MM.1S (cell line): Measurements from ENCODE around the gene BMPR1A.

Source experiments
- DNase-seq: peaks from one replicate; pipeline ENCODE4 v3.0.0-alpha.2; 2015
- H2AFZ ChIP-seq: fragments of 300-600 bp; sonication (generic); 2 replicates; pipeline ENCODE4 v1.6.0; 2016; ENCODE audit warnings: antibody characterized with exemption, low read length
- H3F3A ChIP-seq: fragments of 300-600 bp; sonication (generic); 2 replicates; pipeline ENCODE4 v1.6.1; 2016; ENCODE audit warnings: mild to moderate bottlenecking, antibody characterized with exemption, low read length, moderate library complexity, mixed read lengths; ENCODE audit not compliant: insufficient read depth
- H3K27ac ChIP-seq: fragments of 300-600 bp; sonication (generic); 2 replicates; pipeline ENCODE4 v1.5.1; 2016; ENCODE audit warnings: mild to moderate bottlenecking, low read length
- H3K27me3 ChIP-seq: fragments of 300-600 bp; sonication (generic); replicated peaks from 2 replicates; pipeline ENCODE4 v1.6.0; 2016; ENCODE audit warnings: low read length; ENCODE audit not compliant: insufficient read depth
- H3K36me3 ChIP-seq: fragments of 300-600 bp; sonication (generic); replicated peaks from 2 replicates; pipeline ENCODE4 v1.6.1; 2016; ENCODE audit warnings: mild to moderate bottlenecking, low read length, mixed read lengths; ENCODE audit not compliant: insufficient read depth
- H3K4me1 ChIP-seq: fragments of 300-600 bp; sonication (generic); 2 replicates; pipeline ENCODE4 v1.6.1; 2016; ENCODE audit warnings: low read length, mixed read lengths
- H3K4me2 ChIP-seq: fragments of 300-600 bp; sonication (generic); 2 replicates; pipeline ENCODE4 v1.6.0; 2016; ENCODE audit warnings: low read depth, low read length
- H3K4me3 ChIP-seq: fragments of 300-600 bp; sonication (generic); 2 replicates; pipeline ENCODE4 v1.5.1; 2016; ENCODE audit warnings: low read length, mixed read lengths
- H3K79me2 ChIP-seq: fragments of 300-600 bp; sonication (generic); 2 replicates; pipeline ENCODE4 v1.6.1; 2016; ENCODE audit warnings: mixed run types, low read length, mixed read lengths
- H3K9ac ChIP-seq: fragments of 300-600 bp; sonication (generic); 2 replicates; pipeline ENCODE4 v1.6.1; 2016; ENCODE audit warnings: low read length, mixed read lengths
- H3K9me2 ChIP-seq: fragments of 300-600 bp; sonication (generic); replicated peaks from 2 replicates; pipeline ENCODE4 v1.6.1; 2016; ENCODE audit warnings: mild to moderate bottlenecking, low read length, mixed read lengths; ENCODE audit not compliant: insufficient read depth
- H3K9me3 ChIP-seq: fragments of 300-600 bp; sonication (generic); replicated peaks from 2 replicates; pipeline ENCODE4 v1.6.1; 2016; ENCODE audit warnings: mild to moderate bottlenecking, low read length, mixed read lengths; ENCODE audit not compliant: insufficient read depth
- H4K20me1 ChIP-seq: fragments of 300-600 bp; sonication (generic); 2 replicates; pipeline ENCODE4 v1.6.1; 2016; ENCODE audit warnings: mild to moderate bottlenecking, low read length, moderate library complexity, mixed read lengths; ENCODE audit not compliant: insufficient read depth
- EZH2 ChIP-seq: fragments of 300-600 bp; sonication (generic); optimal IDR thresholded peaks from 2 replicates; pipeline ENCODE3; 2017; ENCODE audit warnings: low read depth, mild to moderate bottlenecking, antibody characterized with exemption, low read length, mixed read lengths
- EZH2phosphoT487 ChIP-seq: fragments of 300-600 bp; sonication (generic); IDR thresholded peaks from 2 replicates; pipeline ENCODE4 v1.6.1; 2018; ENCODE audit warnings: antibody characterized with exemption, low read length
- TF ChIP-seq, protein P1 (sequence below): fragments of 300-600 bp; sonication (generic); IDR thresholded peaks from 2 replicates; pipeline ENCODE4 v1.5.1; 2016; ENCODE audit warnings: antibody characterized with exemption, low read length, mixed read lengths

BMPR1A gene

DNA sequence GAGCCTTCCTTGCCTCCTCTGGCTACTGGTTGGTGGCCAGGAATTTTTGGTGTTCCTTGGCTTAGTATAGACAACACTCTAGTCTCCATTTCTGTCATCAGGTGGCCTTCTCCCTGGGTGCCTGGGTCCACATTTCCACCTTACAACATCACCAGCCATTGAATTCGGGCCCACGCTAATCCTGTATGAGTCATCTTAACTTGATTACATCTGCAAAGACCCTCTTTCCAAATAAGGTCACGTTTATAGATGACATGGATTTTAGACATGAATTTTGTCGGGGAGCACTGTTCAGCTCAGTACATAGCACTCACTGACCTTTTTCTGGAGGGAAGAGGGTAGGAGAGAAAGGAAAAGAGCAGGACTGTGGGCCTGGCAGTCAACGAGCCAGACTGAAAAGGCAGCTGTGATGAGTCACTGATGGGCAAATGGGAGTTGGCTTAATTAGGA, 161.6 kb downstream of the BMPR1A start:
- H3K36me3 ChIP-seq: no peaks in the 10 kb centered on the region
- TF ChIP-seq, protein P1, sequence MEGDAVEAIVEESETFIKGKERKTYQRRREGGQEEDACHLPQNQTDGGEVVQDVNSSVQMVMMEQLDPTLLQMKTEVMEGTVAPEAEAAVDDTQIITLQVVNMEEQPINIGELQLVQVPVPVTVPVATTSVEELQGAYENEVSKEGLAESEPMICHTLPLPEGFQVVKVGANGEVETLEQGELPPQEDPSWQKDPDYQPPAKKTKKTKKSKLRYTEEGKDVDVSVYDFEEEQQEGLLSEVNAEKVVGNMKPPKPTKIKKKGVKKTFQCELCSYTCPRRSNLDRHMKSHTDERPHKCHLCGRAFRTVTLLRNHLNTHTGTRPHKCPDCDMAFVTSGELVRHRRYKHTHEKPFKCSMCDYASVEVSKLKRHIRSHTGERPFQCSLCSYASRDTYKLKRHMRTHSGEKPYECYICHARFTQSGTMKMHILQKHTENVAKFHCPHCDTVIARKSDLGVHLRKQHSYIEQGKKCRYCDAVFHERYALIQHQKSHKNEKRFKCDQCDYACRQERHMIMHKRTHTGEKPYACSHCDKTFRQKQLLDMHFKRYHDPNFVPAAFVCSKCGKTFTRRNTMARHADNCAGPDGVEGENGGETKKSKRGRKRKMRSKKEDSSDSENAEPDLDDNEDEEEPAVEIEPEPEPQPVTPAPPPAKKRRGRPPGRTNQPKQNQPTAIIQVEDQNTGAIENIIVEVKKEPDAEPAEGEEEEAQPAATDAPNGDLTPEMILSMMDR: no peak
- TF ChIP-seq EZH2 (no peak), EZH2phosphoT487 (no peak)
- H3K27ac ChIP-seq: no peak overlapping the region

DNA sequence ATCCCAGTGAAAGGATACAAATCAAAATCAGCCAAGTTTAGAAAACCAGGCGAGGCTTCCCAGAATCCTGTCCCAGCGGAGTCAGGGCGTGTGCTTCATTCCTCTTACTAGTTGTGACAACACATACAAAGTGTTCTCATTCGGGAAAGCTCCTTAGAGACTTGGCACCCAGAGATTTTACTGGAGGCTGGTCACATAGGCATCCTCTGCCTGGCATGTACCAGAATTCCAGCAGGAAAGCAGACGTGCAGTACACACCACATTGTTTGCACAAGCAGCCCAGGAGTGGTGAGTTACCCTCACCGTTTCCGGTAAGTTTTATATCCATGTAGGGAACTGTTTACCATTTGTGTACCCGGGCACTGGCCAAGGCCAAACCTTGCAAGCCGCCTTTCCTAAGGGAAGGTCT, 166.1 kb downstream of the BMPR1A start:
- H3K27me3 ChIP-seq: no peaks in the 10 kb centered on the region
- H3K4me3 ChIP-seq: no peak overlapping the region
- no peaks in the 10 kb centered on the region for H3K9me2 ChIP-seq
- no peak overlapping the region for H3K9ac ChIP-seq
- no peaks in the 10 kb centered on the region for H3K36me3 ChIP-seq
- H3F3A ChIP-seq: no peaks in the 10 kb centered on the region
- H3K4me2 ChIP-seq: no peak overlapping the region
- H3K9me3 ChIP-seq: no peaks in the 10 kb centered on the region
- no peak overlapping the region for H2AFZ ChIP-seq
- no peak overlapping the region for H3K27ac ChIP-seq
- DNase-seq: no peak
- TF ChIP-seq EZH2phosphoT487: no peak
- TF ChIP-seq EZH2: no peak
- TF ChIP-seq, protein P1: no peak
- H3K4me1 ChIP-seq: no peaks in the 10 kb centered on the region
- no peaks in the 10 kb centered on the region for H3K79me2 ChIP-seq
- no peaks in the 10 kb centered on the region for H4K20me1 ChIP-seq

More for the DNA sequence above, 161.6 kb downstream of the BMPR1A start:
- H3K4me1 ChIP-seq: no peaks in the 10 kb centered on the region
- H3K27me3 ChIP-seq: no peaks in the 10 kb centered on the region
- H3F3A ChIP-seq: no peaks in the 10 kb centered on the region
- DNase-seq: no peak
- H3K9me2 ChIP-seq: no peaks in the 10 kb centered on the region
- no peaks in the 10 kb centered on the region for H3K79me2 ChIP-seq
- H3K9ac ChIP-seq: no peak overlapping the region
- no peaks in the 10 kb centered on the region for H4K20me1 ChIP-seq
- no peak overlapping the region for H2AFZ ChIP-seq
- H3K4me2 ChIP-seq: no peak overlapping the region
- no peaks in the 10 kb centered on the region for H3K9me3 ChIP-seq
- H3K4me3 ChIP-seq: no peak overlapping the region

DNA sequence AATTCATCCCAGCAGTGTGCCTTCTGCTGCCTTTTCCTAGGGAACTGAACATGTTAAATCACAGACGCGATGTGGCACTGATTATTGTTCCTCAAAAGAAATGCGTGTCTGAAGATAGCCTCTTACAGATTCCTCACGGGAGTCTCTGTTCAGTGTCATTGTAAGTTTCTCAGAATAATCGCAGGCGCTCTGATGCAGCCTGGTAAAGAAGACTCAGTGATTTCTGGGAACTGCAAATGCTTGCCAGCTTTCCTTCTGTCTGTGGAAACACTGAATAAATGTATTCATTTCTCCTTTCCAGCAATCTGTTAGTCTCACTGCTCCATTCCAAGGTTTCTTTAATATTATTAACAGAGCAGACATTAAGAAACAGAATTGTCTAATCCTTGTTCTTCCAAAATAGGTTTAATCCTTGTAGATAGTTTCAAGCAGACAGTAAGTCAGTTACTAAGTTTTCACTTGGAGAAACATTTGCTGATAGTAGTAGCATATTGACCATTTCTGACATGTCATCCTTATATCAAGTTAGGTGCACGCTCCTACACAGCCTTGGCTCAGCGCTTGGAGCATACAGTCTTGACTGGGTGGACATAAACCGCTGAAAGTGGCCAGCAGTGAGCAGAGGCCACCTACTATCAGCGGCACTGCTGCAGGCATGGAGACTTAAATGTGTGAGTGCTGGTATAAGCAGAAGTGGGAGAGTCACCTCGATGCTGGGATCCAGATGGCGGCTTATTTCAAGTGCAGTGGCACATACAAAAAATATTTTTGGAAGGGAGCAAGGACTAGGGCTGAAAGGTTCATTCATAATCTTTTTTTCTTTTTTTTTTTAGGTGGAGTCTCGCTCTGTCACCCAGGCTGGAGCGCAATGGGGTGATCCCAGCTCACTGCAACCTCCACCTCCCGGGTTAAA, 173.3 kb downstream of the BMPR1A start:
- TF ChIP-seq EZH2 (no peak), EZH2phosphoT487 (no peak)
- TF ChIP-seq, protein P1: no peak
- H3K9me3 ChIP-seq: no peaks in the 10 kb centered on the region
- no peaks in the 10 kb centered on the region for H3K79me2 ChIP-seq
- no peak overlapping the region for H3K9ac ChIP-seq
- no peak for DNase-seq
- H3K4me2 ChIP-seq: no peak overlapping the region
- H2AFZ ChIP-seq: no peak overlapping the region
- H3K36me3 ChIP-seq: no peaks in the 10 kb centered on the region
- H3F3A ChIP-seq: no peaks in the 10 kb centered on the region
- H4K20me1 ChIP-seq: no peaks in the 10 kb centered on the region
- no peak overlapping the region for H3K27ac ChIP-seq
- H3K4me1 ChIP-seq: no peaks in the 10 kb centered on the region
- no peaks in the 10 kb centered on the region for H3K27me3 ChIP-seq
- no peaks in the 10 kb centered on the region for H3K9me2 ChIP-seq
- no peak overlapping the region for H3K4me3 ChIP-seq
